H1 (cell line): Measurements from ENCODE around the gene DCAF8. TPM values are rescaled to one million over a fixed set of nuclear protein-coding genes. Genes with fewer than 3 reads are reported as not detected.

ENCODE experiments used
- CTCF ChIA-PET: fragments of 300-600 bp; sonication (Branson Sonifier 250); formaldehyde crosslinking; loops from one replicate; lab custom pipeline; 2021; ENCODE audit not compliant: partially characterized antibody; lab: Charles Lee
- POLR2A ChIA-PET: fragments of 300-600 bp; sonication (Branson Sonifier 250); formaldehyde crosslinking; loops from one replicate; lab custom pipeline; 2021; ENCODE audit warnings: inconsistent platforms; ENCODE audit not compliant: partially characterized antibody; lab: Charles Lee
- DNase-seq, 2 experiments: peaks; one replicate each; pipeline versions ENCODE4 v3.0.0 to v3.0.0-alpha.2; 2010 to 2022; ENCODE audit warnings: low spot score in 2 of 2, low read depth in 1 of 2, mixed read lengths in 1 of 2
- FAIRE-seq: peaks from 2 replicates; lab custom pipeline; 2011; peaks lifted over from hg19 to GRCh38; lab: Jason Lieb, UNC
- H2AFZ ChIP-seq: 2 replicates; pipeline ENCODE4 v1.8.1; 2012; ENCODE audit warnings: low read length, inconsistent platforms
- H2AK5ac ChIP-seq: 2 replicates; pipeline ENCODE4 v1.6.1; 2013; ENCODE audit warnings: low read depth, low read length
- H2BK120ac ChIP-seq: replicated peaks from 2 replicates; pipeline ENCODE3; 2013; ENCODE audit warnings: low read depth, low read length, inconsistent platforms
- H2BK12ac ChIP-seq: 2 replicates; pipeline ENCODE4 v1.6.1; 2013; ENCODE audit warnings: low read depth, low read length
- H2BK15ac ChIP-seq: 2 replicates; pipeline ENCODE4 v1.6.1; 2013; ENCODE audit warnings: low read length
- H2BK20ac ChIP-seq: 2 replicates; pipeline ENCODE4 v1.6.1; 2013; ENCODE audit warnings: low read length
- H2BK5ac ChIP-seq: 2 replicates; pipeline ENCODE4 v1.6.1; 2013; ENCODE audit warnings: low read depth, low read length
- H3K14ac ChIP-seq: 2 replicates; pipeline ENCODE4 v1.6.1; 2013; ENCODE audit warnings: inconsistent platforms; ENCODE audit not compliant: insufficient read length
- H3K18ac ChIP-seq: 2 replicates; pipeline ENCODE4 v1.6.1; 2013; ENCODE audit warnings: low read length; ENCODE audit errors: extremely low read depth
- H3K23ac ChIP-seq: 2 replicates; pipeline ENCODE4 v1.6.1; 2013; ENCODE audit warnings: inconsistent platforms; ENCODE audit not compliant: insufficient read length
- H3K23me2 ChIP-seq: 2 replicates; pipeline ENCODE4 v1.6.1; 2013; ENCODE audit warnings: low read depth, low read length
- H3K27ac ChIP-seq: 2 replicates; pipeline ENCODE4 v1.6.1; 2011; ENCODE audit warnings: low read depth, low read length, inconsistent platforms
- H3K27me3 ChIP-seq, 4 experiments: replicated peaks in 1 of 4; 1 replicate in 1 of 4; 2 replicates in 3 of 4; pipeline versions ENCODE4 v1.6.1 to v1.8.1; 2011 to 2013; ENCODE audit warnings: low read length in 3 of 4, mild to moderate bottlenecking in 3 of 4, inconsistent platforms in 2 of 4, mixed read lengths in 2 of 4, moderate library complexity in 1 of 4; ENCODE audit not compliant: control insufficient read depth in 3 of 4, insufficient read depth in 3 of 4; ENCODE audit errors: extremely low read depth in 1 of 4
- H3K36me3 ChIP-seq, 4 experiments: 2 replicates each; pipeline versions ENCODE4 v1.6.1 to v1.8.1; 2011 to 2013; ENCODE audit warnings: mild to moderate bottlenecking in 4 of 4, low read length in 3 of 4, moderate library complexity in 2 of 4, control low read depth in 1 of 4, inconsistent platforms in 1 of 4; ENCODE audit not compliant: insufficient read depth in 4 of 4, control insufficient read depth in 2 of 4
- H3K4ac ChIP-seq: replicated peaks from 2 replicates; pipeline ENCODE3; 2013; ENCODE audit warnings: low read length, low read depth, mixed read lengths, inconsistent platforms; ENCODE audit not compliant: insufficient read length
- H3K4me1 ChIP-seq, 4 experiments: replicated peaks in 1 of 4; 1 replicate in 1 of 4; 2 replicates in 3 of 4; pipeline versions ENCODE4 v1.6.1 to v1.8.1; 2011 to 2013; ENCODE audit warnings: low read length in 3 of 4, inconsistent platforms in 2 of 4, mixed read lengths in 1 of 4; ENCODE audit not compliant: insufficient read depth in 4 of 4, control insufficient read depth in 3 of 4
- H3K4me2 ChIP-seq, 2 experiments: 2 replicates each; pipeline versions ENCODE4 v1.6.1 to v1.8.1; 2011 to 2013; ENCODE audit warnings: low read depth in 2 of 2, low read length in 2 of 2, control low read depth in 1 of 2, inconsistent platforms in 1 of 2, mild to moderate bottlenecking in 1 of 2; ENCODE audit not compliant: insufficient read depth in 1 of 2
- H3K4me3 ChIP-seq, 4 experiments: fragments of 200-600, 300-600 bp in 1 of 4; sonication (generic), shearing (Covaris generic), sonication (Bioruptor Twin) in 1 of 4; 2 replicates each; pipeline versions ENCODE4 v1.5.1 to v1.8.1; 2011 to 2016; ENCODE audit warnings: low read length in 4 of 4, low read depth in 3 of 4, control low read depth in 2 of 4, inconsistent platforms in 2 of 4, mild to moderate bottlenecking in 2 of 4, mixed read lengths in 1 of 4, moderate library complexity in 1 of 4; ENCODE audit not compliant: insufficient read depth in 2 of 4; ENCODE audit errors: extremely low read depth in 1 of 4
- H3K56ac ChIP-seq: replicated peaks from 2 replicates; pipeline ENCODE3; 2013; ENCODE audit warnings: low read depth, mild to moderate bottlenecking, mixed read lengths, low read length, inconsistent platforms; ENCODE audit not compliant: insufficient read length
- H3K79me1 ChIP-seq: 2 replicates; pipeline ENCODE4 v1.6.1; 2013; ENCODE audit warnings: low read depth, low read length, control low read depth
- H3K79me2 ChIP-seq, 2 experiments: 2 replicates each; pipeline versions ENCODE4 v1.6.1 to v1.8.1; 2012 to 2013; ENCODE audit warnings: low read length in 2 of 2, mild to moderate bottlenecking in 2 of 2, inconsistent platforms in 1 of 2; ENCODE audit not compliant: insufficient read depth in 2 of 2, control insufficient read depth in 1 of 2
- H3K9ac ChIP-seq, 4 experiments: replicated peaks in 1 of 4; 1 replicate in 1 of 4; 2 replicates in 3 of 4; pipeline versions ENCODE4 v1.6.1 to v1.8.1; 2011 to 2013; ENCODE audit warnings: low read depth in 3 of 4, low read length in 3 of 4, control low read depth in 2 of 4, mild to moderate bottlenecking in 2 of 4, moderate library complexity in 2 of 4, inconsistent platforms in 1 of 4; ENCODE audit errors: extremely low read depth in 1 of 4
- H3K9me3 ChIP-seq, 2 experiments: 2 replicates each; pipeline versions ENCODE4 v1.6.1 to v1.8.1; 2012 to 2013; ENCODE audit warnings: mild to moderate bottlenecking in 2 of 2, moderate library complexity in 2 of 2, control low read depth in 1 of 2, inconsistent platforms in 1 of 2, low read depth in 1 of 2, low read length in 1 of 2, mixed read lengths in 1 of 2; ENCODE audit not compliant: insufficient read depth in 2 of 2
- H4K20me1 ChIP-seq, 2 experiments: replicated peaks in 1 of 2; 2 replicates each; pipeline versions ENCODE3 to v1.8.1; 2011 to 2013; ENCODE audit warnings: inconsistent platforms in 2 of 2, low read length in 2 of 2, mild to moderate bottlenecking in 1 of 2; ENCODE audit not compliant: insufficient read depth in 2 of 2, control insufficient read depth in 1 of 2
- H4K5ac ChIP-seq: 2 replicates; pipeline ENCODE4 v1.6.1; 2013; ENCODE audit warnings: low read length, low read depth, mixed read lengths, inconsistent platforms; ENCODE audit not compliant: insufficient read length
- H4K8ac ChIP-seq: 2 replicates; pipeline ENCODE4 v1.8.0; 2013; ENCODE audit warnings: mild to moderate bottlenecking, moderate library complexity, low read length, inconsistent platforms; ENCODE audit not compliant: insufficient read depth; ENCODE audit errors: extremely low read depth
- H4K91ac ChIP-seq: replicated peaks from 2 replicates; pipeline ENCODE3; 2013; ENCODE audit warnings: low read length, mixed read lengths, inconsistent platforms; ENCODE audit not compliant: insufficient read length
- WGBS, 2 experiments: shearing (Covaris generic) in 1 of 2; methylation state at CpG; one replicate each; pipeline versions ENCODE4 v1.1.6 to v1.1.7; 2013 to 2015; ENCODE audit warnings: low lambda C conversion rate in 2 of 2, mixed read lengths in 2 of 2, inconsistent platforms in 1 of 2, low coverage in 1 of 2, missing lambda C conversion rate in 1 of 2; ENCODE audit not compliant: insufficient replicate concordance in 2 of 2, insufficient coverage in 1 of 2, insufficient read length in 1 of 2; ENCODE audit errors: extremely low coverage in 1 of 2, missing lambda C conversion rate in 1 of 2; 5-methylcytosine and 5-hydroxymethylcytosine counted together
- polyA plus RNA-seq, 7 experiments: library from polyadenylated mRNA; depleted of rRNA in 3 of 7; stranded (reverse) in 5 of 7; unstranded in 2 of 7; fragments of >200 nt in 5 of 7; fragments of 200-250 nt in 2 of 7; gene quantifications; 1 replicate in 5 of 7; 2 replicates in 1 of 7; 4 replicates in 1 of 7; pipeline versions ENCODE4 v1.2.1 to v1.2.3, GENCODE V29; 2011 to 2013; ENCODE audit warnings: missing spikeins in 2 of 7, mixed read lengths in 2 of 7
- total RNA-seq: library from RNA; stranded (reverse); fragmentation: NEBNext Ultra II Directional; extraction: Animal tissue kit (Norgen Biotek cat#: 25700); gene quantifications from 2 replicates; pipeline ENCODE4 v1.2.1, GENCODE V29; 2021

DCAF8 gene
- total and polyA plus RNA-seq, 2 of the 8 experiments (the other 6 are each of a cell fraction or from before 2014, with no cell fraction given) = 68.2 to 110 TPM

DNA sequence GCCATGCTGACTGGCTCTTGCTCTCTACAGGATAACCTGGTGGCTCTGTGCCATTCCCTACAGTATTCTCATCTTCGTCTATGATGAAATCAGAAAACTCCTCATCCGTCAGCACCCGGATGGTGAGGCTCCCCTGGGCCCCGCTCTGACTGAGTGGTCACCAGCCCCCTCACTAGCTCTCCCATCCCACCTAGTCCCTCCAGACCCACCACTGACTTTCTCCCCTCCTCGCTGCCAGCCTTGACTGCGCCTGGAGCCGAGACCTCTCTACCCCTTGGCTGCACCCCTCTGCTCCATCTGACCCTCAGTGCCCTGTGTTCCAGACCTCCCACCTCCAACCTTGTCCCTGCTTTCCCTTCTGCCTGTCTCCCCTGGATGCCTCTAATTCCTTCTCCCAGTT lies 76.1 kb downstream of the DCAF8 start:
- Histone ChIP-seq H4K91ac (peak overlapping the region; percentile 57), H3K9ac (no peak overlapping the region), H4K20me1 (no peaks in the 10 kb centered on the region), H2BK15ac (0 out of 2 replicates have a peak overlapping the region, but pooled peaks have one; percentile 82), H2BK120ac (no peak overlapping the region), H3K56ac (no peak overlapping the region), H3K4me2 (no peak overlapping the region), H3K23ac (no peak overlapping the region), H3K79me1 (no peaks in the 10 kb centered on the region), H3K23me2 (no peaks in the 10 kb centered on the region), H3K79me2 (no peaks in the 10 kb centered on the region), H2BK5ac (no peak overlapping the region), H3K4ac (no peak overlapping the region), H2BK12ac (peak overlapping the region; percentile 77; the same call in 1 of the 2 replicates), H4K5ac (no peak overlapping the region), H2BK20ac (peak overlapping the region; percentile 50; the same call in 1 of the 2 replicates), H2AK5ac (no peak overlapping the region), H3K4me3 (no peak overlapping the region), H3K18ac (no peak overlapping the region), H3K36me3 (no peaks in the 10 kb centered on the region), H3K4me1 (peaks cover 0 to 6% (median 3%) of the 10 kb centered on the region in 4 experiments; a peak in 4 of 7 replicates), H3K27me3 (no peaks in the 10 kb centered on the region), H4K8ac (peak overlapping the region; percentile 69), H3K14ac (no peak overlapping the region), H3K27ac (no peak overlapping the region), H3K9me3 (no peaks in the 10 kb centered on the region), H2AFZ (no peak overlapping the region)
- 91% methylated on average over 7 of the region's 7 CpGs; no CpG with 5 or more reads in 1 of the 2 experiments for WGBS, 2 experiments
- no peak for DNase-seq
- POLR2A ChIA-PET = interaction anchor here (1.1 to 2.4 kb wide), 3 partner anchors 17 to 99 kb away, joined by 3 to 11 read pairs (median 3); partner anchors contain the start of gene PEX19
- no peak for FAIRE-seq
- CTCF ChIA-PET = interaction anchor here (0.6 to 8.6 kb wide), 11 partner anchors 9 to 190 kb away, joined by 3 to 195 read pairs (median 4); partner anchors contain the start of gene PEA15
